ENCODE data around the gene TCERG1L. TPM values are rescaled to one million over a fixed set of nuclear protein-coding genes. Genes with fewer than 3 reads are reported as not detected.
A peak's percentile ranks its signal among the peaks of the same experiment; 100 is the strongest.
"Not testable (repeated sequence)": the region's sequence is repeated elsewhere in the genome, so short reads cannot be mapped to it uniquely, and the experiment has no call there.

Gene TCERG1L
- total and polyA plus RNA-seq, 10 donors = 0.03 to 1.2 (median 0.30) TPM; not detected in 3

DNA sequence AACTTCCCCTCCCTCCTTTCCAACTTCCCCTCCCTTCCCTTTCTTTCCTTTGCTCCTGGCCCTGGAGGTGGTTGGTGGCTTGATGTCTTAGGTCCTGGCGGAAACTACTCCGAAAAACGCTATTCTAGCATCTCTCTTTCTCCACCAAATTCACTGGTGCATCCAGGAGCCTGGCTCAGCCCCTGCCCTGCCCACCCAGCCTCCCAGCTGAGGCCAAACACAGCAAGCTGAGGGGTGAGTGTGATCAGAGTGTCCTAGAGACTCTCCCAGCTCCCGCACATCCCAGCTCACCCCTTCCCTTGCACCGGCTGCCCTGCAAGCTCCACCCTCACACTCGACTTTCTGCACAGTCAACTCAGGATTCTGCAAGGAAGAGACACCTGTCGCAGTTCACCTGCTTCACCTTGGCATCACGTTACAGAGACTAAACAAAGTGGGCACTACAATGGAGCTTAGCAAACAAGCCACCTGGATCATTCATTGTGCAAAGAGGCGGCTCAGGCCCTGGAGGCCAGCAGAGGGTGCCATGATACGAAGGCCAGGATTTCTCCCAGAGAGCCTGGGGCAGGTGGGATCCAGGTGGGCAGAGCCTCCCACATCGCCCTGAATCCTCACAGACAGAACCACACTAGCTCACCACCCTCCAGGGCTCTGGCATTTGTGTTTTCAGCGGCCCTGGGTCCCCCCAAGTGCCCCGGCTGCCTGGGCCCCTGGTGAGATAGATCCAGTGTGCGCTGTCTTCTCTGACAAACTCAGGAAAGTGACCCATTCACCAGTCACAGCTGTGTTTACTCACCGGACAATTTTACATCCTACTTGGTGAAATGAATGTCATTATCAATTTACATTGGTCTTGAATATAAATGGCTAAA lies 169.6 kb downstream of the TCERG1L start:
- WGBS, 5 donors = 82 to 89% (median 86%) methylated on average over 13 to 15 of the region's 15 CpGs

DNA sequence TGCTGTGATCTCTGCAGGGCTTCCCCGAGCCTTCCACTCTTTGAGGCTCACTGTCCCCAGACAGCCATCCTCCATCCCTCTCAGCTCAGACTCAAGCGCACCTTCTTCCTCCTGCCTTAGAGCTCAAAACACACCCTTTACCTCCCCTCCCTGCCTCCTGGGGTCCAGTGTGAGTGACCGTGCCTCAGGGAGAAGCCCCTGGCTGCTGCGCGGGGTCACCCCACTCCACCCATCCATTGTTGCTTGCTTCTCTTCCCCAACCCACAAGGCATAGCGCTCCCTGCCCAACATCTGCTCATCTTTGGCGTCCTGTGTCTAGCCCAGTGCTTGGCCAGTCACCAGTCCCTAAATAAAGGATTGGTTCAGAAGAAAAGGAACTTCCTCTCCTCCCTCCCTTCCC lies 170.3 kb downstream of the TCERG1L start:
- DNase-seq = peak; percentile 51
- Histone ChIP-seq H3K9me3 (no peaks in the 10 kb centered on the region), H3K27me3 (replicated peaks in 1 of 7) (no peaks in the 10 kb centered on the region), H3K27ac (no peak overlapping the region), H3K4me1 (no peaks in the 10 kb centered on the region), H3K4me3 (no peak overlapping the region), H3K36me3 (no peaks in the 10 kb centered on the region)
- intact Hi-C loops (cut with DNase I; ENCODE audit: low total_unique reads) = no loop called here
- no peak for TF ChIP-seq POLR2A (IDR thresholded peaks at IDR 0.05)
- no peak for TF ChIP-seq POLR2AphosphoS5 (IDR thresholded peaks at IDR 0.05)
- TF ChIP-seq, protein P1, sequence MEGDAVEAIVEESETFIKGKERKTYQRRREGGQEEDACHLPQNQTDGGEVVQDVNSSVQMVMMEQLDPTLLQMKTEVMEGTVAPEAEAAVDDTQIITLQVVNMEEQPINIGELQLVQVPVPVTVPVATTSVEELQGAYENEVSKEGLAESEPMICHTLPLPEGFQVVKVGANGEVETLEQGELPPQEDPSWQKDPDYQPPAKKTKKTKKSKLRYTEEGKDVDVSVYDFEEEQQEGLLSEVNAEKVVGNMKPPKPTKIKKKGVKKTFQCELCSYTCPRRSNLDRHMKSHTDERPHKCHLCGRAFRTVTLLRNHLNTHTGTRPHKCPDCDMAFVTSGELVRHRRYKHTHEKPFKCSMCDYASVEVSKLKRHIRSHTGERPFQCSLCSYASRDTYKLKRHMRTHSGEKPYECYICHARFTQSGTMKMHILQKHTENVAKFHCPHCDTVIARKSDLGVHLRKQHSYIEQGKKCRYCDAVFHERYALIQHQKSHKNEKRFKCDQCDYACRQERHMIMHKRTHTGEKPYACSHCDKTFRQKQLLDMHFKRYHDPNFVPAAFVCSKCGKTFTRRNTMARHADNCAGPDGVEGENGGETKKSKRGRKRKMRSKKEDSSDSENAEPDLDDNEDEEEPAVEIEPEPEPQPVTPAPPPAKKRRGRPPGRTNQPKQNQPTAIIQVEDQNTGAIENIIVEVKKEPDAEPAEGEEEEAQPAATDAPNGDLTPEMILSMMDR (IDR thresholded peaks at IDR 0.05 in 8 of 11, conservative IDR thresholded peaks at IDR 0.05 in 3 of 11) = no peak
- WGBS, 5 donors = 84 to 89% (median 87%) methylated on average over 7 of the region's 7 CpGs

More for the DNA sequence above, 169.6 kb downstream of the TCERG1L start:
- TF ChIP-seq POLR2AphosphoS5 (IDR thresholded peaks at IDR 0.05) (no peak), POLR2A (IDR thresholded peaks at IDR 0.05) (no peak)
- TF ChIP-seq, protein P1 (IDR thresholded peaks at IDR 0.05 in 8 of 11, conservative IDR thresholded peaks at IDR 0.05 in 3 of 11) = no peak
- intact Hi-C loops (cut with DNase I; ENCODE audit: low total_unique reads) = no loop called here
- peak; percentile 58 for DNase-seq
- Histone ChIP-seq H3K4me3 (no peak overlapping the region), H3K27ac (no peak overlapping the region), H3K4me1 (no peaks in the 10 kb centered on the region), H3K9me3 (no peaks in the 10 kb centered on the region), H3K27me3 (replicated peaks in 1 of 7) (no peaks in the 10 kb centered on the region), H3K36me3 (no peaks in the 10 kb centered on the region)

DNA sequence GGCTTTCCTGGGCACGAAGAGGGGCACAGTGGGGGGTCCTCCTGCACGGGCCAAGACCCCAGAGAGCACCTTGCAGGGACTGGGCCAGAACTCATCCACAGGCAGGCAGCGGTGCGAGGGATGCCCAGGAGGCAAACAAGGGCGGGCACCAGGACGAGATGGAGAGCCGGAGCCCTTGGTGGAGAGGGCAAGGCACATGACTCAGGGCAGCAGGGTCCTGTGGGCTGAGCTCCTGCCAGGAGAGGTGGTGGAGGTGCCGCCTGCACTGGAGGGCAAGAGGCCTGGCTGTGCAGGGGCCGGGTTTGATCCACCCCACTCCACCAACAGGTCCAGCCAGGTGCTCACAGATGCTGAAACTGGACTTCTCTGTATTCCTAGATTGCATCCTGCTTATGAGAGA lies 170.9 kb downstream of the TCERG1L start:
- Histone ChIP-seq H3K4me1 (peaks cover 0 to 5% (median 0%) of the 10 kb centered on the region in 6 donors), H3K4me3 (no peak overlapping the region), H3K27me3 (replicated peaks in 1 of 7) (peaks cover 0 to 2% (median 0%) of the 10 kb centered on the region in 7 donors), H3K9me3 (no peaks in the 10 kb centered on the region), H3K27ac (no peak overlapping the region), H3K36me3 (no peaks in the 10 kb centered on the region)
- 74 to 87% (median 83%) methylated on average over 9 of the region's 9 CpGs for WGBS, 5 donors
- TF ChIP-seq POLR2A (IDR thresholded peaks at IDR 0.05) (no peak), POLR2AphosphoS5 (IDR thresholded peaks at IDR 0.05) (no peak)
- TF ChIP-seq, protein P1 (IDR thresholded peaks at IDR 0.05 in 8 of 11, conservative IDR thresholded peaks at IDR 0.05 in 3 of 11) = no peak
- peak; percentile 72 for DNase-seq
- intact Hi-C loops (cut with DNase I; ENCODE audit: low total_unique reads) = no loop called here

DNA sequence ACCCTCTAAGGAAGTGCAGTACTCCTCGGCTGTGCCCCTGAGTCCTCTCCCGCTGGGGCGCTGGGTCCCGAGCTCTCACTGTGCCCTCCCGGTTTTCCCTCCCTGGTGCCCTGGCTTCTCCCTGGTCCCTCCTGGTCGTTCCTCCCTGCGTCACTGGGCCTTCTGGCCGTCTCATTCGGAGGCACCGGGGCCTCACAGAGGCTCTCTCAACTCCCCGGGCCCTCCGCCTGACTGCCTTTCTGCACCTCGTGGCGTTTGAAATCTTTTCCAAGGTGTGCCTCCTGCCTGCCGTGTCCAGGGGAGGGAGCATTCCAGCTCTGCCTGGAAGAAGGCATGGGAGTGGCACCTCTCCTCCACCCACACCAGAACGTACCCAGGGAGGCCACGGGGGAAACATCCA lies 174.3 kb downstream of the TCERG1L start:
- peaks cover 0 to 3% (median 0%) of the 10 kb centered on the region in 7 donors for H3K27me3 ChIP-seq (replicated peaks in 1 of 7)
- intact Hi-C loops (cut with DNase I; ENCODE audit: low total_unique reads) = no loop called here
- H3K9me3 ChIP-seq = no peaks in the 10 kb centered on the region
- 84 to 89% (median 87%) methylated on average over 17 of the region's 17 CpGs for WGBS, 5 donors
- no peak overlapping the region for H3K4me3 ChIP-seq
- H3K36me3 ChIP-seq = no peaks in the 10 kb centered on the region
- no peak for TF ChIP-seq POLR2AphosphoS5 (IDR thresholded peaks at IDR 0.05)
- peaks cover 0 to 18% (median 2%) of the 10 kb centered on the region in 6 donors for H3K4me1 ChIP-seq
- peak; percentile 41 for DNase-seq
- no peak overlapping the region for H3K27ac ChIP-seq

DNA sequence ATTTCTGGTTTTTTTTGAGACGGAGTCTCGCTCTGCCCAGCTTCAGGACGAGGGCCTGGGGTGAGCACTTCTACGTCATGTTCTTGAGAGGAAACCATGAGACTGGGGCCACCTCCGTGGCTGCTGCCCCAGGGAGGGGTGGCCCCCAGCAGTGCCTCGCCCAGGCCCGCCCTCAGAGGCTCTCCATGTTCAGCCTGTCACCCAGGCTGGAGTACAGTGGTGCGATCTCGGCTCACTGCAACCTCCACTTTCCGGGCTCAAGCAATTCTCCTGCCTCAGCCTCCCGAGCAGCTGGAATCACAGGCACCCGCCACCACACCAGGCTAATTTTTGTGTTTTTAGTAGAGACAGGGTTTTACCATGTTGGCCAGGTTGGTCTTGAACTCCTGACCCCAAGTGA lies 175.2 kb downstream of the TCERG1L start:
- WGBS, 5 donors = 87 to 95% (median 89%) methylated on average over 12 of the region's 12 CpGs
- intact Hi-C loops (cut with DNase I; ENCODE audit: low total_unique reads); H3K27me3 ChIP-seq (replicated peaks in 1 of 7); H3K36me3 ChIP-seq; H3K4me3 ChIP-seq; H3K9me3 ChIP-seq; H3K27ac ChIP-seq: not testable (repeated sequence)
- peaks cover 0 to 26% (median 7%) of the 10 kb centered on the region in 6 donors for H3K4me1 ChIP-seq
- DNase-seq = peak; percentile 63
